NK-92 treated with Interleukin-12 subunit alpha and Interleukin-12 subunit beta, amount 100 ng/mL, for 24 hours (cell line): ENCODE data around the gene SLC6A20.

Experiments
- DNase-seq: peaks from one replicate; lab custom pipeline; 2025; lab: John Stamatoyannopoulos, UW

Gene SLC6A20

DNA sequence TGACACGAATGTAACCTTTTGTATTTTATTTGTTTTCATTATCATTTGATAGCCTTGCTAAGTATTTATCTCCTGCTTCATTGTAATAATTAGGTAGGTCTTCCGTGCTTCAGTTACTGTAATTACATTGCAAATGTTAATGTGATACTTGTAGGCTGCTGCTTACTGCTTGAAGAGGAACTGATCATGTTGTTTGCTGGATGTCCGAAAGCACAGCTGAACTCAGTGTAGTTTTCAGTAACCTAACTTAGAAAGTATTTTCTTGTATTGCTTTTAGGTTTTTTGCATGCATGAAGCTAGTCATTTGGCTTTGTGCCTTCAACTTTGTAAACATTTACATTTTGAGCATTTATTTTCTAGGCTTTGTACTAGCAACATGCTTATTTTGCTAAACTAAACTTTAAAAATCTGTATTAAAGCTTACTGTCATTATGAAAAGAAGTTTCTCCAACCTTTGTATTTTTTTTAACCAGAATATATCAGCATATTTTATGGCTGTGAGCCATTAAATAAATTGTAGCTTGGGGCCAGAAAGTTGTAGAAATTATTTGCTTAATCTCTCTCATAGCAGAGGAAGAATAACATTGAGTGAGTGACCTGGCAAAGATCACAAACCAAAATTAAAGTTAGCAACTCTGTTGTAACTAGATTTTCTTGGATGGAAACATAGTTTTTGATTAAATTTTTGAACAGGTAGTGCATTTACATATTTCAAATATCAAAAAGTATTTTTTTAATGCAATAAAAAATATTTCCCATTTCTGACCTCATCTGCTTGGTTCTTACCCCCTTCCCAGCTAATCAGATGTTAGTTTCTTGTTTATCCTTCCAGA, 76.5 kb downstream of the SLC6A20 start:
- no peak for DNase-seq

DNA sequence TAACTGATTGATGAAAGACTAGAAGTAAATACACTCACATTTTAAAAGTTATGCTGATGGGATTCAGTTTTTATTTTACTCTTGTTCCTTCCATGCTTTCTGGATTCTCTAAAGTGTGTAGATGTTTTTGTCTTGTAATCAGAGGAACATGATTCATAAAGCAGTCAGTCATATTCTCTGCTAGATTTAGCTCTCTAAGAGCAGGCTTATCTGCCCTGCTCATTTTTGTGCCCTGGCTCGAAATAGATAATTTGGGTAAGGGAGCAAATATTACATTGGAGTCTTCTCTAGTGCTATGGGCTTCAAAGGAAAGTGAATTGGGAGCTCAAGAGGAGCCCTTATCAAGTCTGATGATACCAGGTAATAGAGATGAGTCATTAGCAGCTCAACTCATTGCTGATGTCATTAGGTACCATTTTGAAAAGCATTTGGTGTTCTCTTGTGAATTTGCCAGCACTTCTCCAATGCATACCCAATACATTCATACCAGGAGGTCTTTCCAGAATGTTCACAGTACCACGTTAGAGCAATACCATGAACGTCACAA, 79.5 kb downstream of the SLC6A20 start:
- no peak for DNase-seq

DNA sequence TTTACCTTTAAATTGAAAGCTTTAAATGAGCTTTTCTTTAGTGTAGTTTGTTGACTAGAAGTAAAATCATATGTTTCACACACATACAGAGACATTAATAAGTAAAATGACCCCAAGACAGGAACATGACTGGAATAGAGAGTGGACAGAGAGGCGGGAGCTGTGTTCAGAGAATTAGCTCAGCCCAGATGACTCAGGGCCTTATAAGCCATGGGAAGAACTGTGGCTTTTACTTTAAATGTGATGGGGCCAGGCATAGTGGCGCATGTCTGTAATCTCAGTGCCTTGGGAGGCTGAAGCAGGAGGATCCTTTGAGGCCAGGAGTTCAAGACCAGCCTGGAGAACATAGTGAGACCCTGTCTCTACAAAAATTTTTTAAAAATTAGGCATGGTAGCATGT, 80.4 kb downstream of the SLC6A20 start:
- no peak for DNase-seq

DNA sequence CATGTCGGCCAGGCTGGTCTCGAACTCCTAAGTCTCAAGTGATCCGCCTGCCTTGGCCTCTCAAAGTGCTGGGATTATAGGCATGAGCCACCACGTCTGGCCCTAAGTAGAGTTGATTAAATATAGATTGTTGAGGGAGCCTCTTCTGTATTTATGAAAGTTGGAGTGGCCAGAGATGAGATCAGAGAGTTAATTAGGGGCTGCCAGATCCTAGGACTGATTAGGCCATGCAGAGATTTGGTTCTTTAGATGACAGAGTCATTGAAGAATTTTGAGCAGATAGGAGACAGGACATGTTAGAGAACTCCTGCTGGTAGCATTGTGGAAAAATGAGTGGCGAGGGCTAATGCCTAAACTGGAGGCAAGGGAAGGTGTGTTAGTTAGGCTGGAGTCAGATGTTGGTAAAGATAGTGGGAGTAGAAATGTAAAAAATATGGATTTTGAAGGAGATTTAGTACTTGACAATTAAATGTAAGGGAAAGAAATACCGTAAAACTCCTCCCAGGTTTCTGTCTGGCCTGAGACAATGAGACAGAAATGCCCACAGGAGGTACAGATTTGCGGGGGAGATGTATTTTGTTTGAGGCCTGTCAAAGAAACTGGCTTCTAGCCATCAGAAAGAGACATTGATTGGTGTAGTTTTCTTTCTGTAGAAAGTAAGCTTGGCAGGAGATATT, 83.8 kb downstream of the SLC6A20 start:
- DNase-seq: no peak

DNA sequence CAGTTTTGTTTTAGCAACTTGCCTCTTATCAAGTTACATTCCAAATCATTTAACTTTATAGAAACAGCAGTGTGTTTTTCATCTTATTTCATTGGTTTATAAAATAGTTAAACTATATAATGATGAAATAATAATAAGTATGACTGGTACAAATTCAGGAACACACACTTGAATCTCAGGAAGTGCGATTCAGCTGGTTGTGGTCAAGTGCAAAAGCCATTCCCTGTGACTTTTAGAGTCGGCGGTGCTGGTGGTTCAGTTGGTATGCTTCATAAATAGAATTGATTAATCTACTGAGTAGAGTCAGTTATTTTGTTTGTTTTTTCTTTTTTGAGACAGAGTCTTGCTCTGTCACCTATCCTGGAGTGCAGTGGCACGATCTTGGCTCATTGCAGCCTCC, 84.4 kb downstream of the SLC6A20 start:
- no peak for DNase-seq

DNA sequence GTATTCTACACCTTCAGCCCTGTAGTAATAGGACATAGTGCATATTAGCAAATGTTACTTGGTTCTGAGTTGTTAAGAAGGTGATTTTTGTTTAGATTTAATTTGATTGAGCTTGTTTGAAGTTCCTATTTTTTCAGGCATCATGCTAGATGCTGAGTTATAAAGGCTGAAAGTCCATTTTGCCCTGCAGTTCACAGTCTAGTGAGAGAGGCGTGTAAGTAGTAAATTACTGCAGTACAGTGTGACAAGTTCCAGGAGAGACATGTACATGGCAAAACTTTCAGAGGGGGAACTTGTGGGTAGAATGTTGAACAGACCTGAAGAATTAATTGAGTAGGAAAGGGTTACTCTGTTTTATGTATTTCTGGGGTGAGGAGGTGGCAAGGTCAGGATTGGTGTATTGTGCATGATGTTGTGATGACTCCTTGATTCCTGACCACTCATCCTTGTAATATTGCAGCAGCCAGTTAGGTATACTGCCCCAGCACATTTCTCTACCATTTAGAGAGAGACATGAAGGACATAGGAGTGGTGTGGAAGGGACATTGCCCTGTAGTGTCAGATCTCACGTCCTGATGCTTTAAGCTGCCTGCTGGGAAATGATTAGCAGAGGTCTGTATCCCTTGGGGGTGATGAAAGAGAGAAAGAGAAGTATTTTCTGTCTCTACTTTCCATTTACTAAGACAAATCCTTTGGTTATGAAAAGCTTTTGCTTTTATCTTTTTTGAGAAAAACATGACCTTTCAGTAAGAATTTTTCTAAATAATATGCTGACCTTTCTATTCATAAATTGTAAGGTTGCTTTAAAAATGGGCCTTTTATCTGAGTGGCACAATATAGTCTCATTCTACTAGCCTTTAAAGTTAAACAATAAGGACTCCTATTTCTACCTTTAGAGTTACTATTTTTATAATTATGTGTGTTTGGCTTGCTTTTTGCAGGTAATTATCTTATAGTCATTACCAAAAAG, 90.2 kb downstream of the SLC6A20 start:
- DNase-seq: no peak
